ENCODE measurements around the gene TSPOAP1.

TSPOAP1 gene

DNA sequence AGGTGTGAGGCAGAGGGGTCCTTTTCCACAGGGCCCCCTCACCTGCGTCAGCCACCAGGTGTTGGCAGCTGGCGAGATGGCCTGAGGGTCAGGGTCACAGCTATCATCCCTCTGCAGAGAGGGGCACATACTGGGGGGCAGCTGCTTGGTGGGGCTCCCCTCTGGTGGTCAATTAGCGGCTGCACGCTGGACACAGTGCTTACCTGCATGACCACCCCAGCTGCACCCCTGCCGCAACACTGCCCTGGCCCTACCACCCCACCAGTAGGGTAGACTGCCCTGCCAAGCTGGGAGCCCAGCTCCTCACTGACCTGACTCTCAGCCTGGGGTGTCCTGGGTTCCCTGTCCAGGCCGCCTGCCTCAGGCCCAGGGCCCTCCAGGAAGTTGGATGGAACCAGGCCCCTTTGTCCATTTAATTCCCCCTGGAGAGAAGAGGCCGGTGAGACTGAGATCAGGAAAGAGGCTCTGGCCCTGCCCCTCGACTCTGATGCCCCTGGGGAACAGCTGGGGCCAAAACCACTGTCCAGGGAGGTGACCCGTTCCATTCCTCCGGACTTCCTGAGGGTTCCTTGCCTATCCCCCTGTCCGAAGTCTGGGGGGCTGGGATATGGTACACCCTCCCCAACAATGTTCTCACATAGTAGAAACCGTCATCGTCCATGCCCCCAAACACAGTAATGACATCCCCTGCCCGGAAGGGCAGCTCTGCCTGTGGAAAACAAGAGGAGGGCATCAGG, 23.7 kb downstream of the TSPOAP1 start:
- no peak for DNase-seq (ENCODE audit: low read depth in 1 of 2, low spot score in 1 of 2)
- TF ChIP-seq JUND (IDR thresholded peaks at IDR 0.05; ENCODE audit: low read depth), result no peak
- in situ Hi-C loops (cut with HindIII; ENCODE audit: low pct_unique_long_range_greater_than_20kb, low sequenced_read_pairs), result no loop called here

DNA sequence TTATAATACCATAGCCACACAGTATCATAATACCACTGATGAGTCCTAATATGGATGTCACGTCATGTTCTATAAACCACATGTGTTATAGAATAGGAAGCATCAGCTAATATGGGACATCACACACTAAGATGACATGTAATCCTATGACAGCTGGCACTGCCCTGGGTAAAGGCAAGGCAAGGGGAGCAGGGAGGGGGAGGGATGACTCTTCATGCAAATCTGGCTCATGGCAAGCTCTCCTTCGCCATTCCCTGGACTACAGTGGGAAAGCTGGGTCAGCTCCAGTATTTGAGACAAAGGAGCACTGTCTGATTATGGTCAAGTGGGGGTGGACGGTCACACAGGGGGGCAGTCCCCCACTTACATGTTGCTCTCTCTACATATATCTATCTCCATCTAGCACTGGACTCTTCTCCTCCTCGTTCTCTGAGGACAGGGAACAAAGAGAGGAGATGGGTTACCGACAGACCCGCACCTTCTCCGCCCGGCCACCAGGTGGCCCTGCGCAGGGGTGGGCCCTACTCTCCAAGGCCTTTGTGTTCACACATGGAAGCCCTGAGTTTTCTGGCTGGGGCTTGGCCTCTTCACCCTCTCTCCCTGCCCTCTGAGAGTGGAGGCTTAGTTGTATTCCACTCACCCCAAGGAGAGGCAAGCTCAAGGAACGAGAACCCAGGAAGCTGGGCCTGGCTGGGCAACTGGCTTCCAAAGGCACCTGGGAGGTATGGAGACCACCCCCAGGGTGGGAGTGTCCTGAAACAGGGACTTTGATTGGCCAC, 24.4 kb downstream of the TSPOAP1 start:
- peak; percentile 65 to 79 for DNase-seq (ENCODE audit: low read depth in 1 of 2, low spot score in 1 of 2)
- no peak for TF ChIP-seq JUND (IDR thresholded peaks at IDR 0.05; ENCODE audit: low read depth)
- in situ Hi-C loops (cut with HindIII; ENCODE audit: low pct_unique_long_range_greater_than_20kb, low sequenced_read_pairs), result no loop called here

DNA sequence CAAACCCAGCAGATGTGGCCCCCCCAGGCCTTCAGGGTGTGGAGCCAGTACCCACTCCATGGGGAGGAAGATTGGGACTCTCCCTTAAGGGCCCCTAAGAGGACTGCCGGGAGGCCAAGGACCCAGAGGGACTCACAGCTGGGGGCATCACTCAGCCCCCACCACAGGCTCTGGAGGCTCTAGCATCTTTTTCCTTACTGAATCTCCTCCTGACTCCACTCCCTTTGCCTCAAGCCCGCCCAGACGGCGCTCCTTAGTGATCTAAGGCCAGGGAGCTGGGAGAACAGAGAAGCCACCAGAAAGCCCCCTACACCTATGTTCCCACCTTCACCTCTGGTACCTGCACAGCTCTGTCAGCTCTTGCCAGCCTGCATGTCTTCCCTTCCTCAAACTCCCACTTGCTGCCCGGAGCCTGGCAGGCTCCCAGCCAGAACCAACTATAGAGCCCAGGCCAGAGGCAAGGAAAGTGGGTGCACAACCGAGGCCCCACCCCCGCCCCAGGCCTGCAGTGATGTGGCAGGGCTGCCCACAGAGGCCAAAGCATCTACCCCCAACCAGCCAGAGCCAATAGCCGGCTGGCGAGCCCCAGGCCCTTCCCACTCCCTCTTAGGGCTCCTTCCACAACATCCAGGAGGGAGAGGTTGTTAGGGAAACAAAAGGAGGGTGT, 25.5 kb downstream of the TSPOAP1 start:
- no peak for TF ChIP-seq JUND (IDR thresholded peaks at IDR 0.05; ENCODE audit: low read depth)
- in situ Hi-C loops (cut with HindIII; ENCODE audit: low pct_unique_long_range_greater_than_20kb, low sequenced_read_pairs), result no loop called here
- DNase-seq (ENCODE audit: low read depth in 1 of 2, low spot score in 1 of 2), result no peak

DNA sequence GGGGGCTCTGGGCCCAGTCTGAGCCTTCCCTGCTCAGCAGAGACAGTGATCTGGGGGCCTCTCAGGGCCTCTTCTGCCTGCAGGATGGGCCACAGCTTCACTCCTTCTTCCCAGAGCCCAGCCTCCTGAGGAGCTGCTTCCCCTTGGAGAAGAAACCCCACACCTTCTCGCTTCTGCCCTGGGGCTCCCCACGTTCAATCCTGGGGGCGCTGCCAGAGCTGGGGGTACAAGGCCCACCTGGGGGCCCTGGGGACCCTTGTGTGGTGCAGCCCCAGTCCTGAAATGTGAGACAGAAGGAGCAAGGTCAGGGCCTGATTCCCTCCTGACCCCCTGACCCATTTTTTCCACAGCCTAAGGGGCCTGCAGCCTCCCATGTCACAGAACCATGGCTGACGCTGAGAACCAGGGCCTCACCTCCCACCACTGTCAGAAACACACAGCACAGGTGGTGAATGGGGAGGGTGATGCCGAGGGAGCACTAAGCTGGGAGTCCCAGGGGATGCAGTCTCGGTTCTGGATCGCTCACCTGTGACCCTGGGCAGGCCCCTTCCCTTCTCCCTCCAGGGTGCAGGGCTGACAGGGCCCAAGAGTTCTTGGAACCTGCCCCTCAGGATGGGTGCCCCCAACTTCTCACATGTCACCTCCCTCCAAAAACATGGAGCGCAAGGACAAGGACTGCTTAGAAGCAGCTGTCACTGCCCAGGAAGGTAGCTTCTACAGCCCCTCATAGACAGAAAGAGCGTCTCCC, 26.2 kb downstream of the TSPOAP1 start:
- no peak for TF ChIP-seq JUND (IDR thresholded peaks at IDR 0.05; ENCODE audit: low read depth)
- no peak for DNase-seq (ENCODE audit: low read depth in 1 of 2, low spot score in 1 of 2)
- in situ Hi-C loops (cut with HindIII; ENCODE audit: low pct_unique_long_range_greater_than_20kb, low sequenced_read_pairs), result no loop called here

DNA sequence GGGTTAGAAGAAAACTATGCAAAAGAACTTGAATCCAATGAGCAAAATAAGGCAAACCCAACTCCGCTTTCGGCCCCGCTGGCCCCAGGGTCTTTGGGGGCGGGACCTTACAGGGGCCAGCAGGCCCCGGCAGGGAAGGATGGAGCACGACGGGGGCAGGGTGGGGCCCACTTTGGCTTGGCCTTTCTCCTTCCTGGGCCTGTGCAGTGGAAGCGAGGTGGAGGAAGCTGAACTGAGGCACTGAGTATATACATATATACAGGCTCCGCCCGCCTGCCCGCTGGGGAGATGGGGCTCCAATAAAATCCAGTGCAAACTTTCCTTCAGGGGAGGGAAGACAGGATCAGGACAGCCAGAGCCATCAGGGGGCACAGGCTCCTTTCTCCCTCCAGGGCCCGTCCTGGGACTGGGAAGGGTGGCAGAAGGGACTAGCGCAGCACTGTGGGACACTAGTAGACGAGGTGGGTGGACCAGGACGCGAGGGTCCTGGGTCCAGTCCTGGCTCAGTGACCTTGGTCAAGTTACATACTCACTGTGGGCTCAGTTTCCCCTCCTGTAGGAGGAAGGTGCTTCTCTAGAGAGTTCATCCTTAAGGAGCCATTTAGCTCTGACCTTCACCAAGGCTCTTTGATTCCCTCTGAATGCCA, 27.0 kb downstream of the TSPOAP1 start:
- in situ Hi-C loops (cut with HindIII; ENCODE audit: low pct_unique_long_range_greater_than_20kb, low sequenced_read_pairs), result no loop called here
- TF ChIP-seq JUND (IDR thresholded peaks at IDR 0.05; ENCODE audit: low read depth), result no peak
- DNase-seq (ENCODE audit: low read depth in 1 of 2, low spot score in 1 of 2), result no peak

DNA sequence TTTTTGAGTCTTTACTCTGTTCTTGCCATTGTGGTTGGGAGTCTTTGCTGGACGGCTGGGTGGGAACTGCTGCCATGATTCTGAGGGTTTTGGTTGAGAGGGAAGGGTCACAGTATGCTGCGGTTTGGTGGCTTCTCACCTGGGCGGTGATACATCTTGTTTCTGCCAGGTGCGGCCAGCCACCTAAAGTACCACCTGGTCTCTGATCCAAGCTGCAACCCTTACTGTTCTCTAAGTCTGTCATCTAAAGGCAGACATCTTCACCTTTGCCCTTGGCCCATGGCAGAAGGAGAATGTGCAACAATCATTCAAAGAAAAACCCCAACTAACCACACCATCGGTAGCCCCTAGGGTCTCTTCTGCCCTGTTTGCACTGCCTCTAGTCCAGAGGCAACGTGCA, 28.3 kb downstream of the TSPOAP1 start:
- no peak for DNase-seq (ENCODE audit: low read depth in 1 of 2, low spot score in 1 of 2)
- in situ Hi-C loops (cut with HindIII; ENCODE audit: low pct_unique_long_range_greater_than_20kb, low sequenced_read_pairs), result no loop called here
- no peak for TF ChIP-seq JUND (IDR thresholded peaks at IDR 0.05; ENCODE audit: low read depth)

DNA sequence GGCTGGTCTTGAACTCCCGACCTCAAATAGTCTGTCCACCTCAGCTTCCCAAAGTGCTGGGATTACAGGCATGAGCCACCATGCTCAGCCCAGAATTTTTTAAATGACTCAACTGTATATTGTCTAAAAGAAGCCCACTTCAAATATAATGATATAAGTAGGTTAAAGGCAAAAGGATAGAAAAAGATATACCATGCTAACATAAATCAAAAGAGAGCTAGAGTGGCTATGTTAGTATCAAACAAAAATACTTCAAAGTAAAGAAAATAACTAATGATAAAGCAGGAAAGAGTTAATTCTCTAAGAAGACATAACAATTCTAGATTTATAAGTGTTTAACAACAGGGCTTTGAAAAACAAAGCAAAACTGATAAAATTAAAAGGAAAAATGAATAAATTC, 34.6 kb downstream of the TSPOAP1 start:
- no peak for DNase-seq (ENCODE audit: low read depth in 1 of 2, low spot score in 1 of 2)
- TF ChIP-seq JUND (IDR thresholded peaks at IDR 0.05; ENCODE audit: low read depth), result no peak
- in situ Hi-C loops (cut with HindIII; ENCODE audit: low pct_unique_long_range_greater_than_20kb, low sequenced_read_pairs), result no loop called here

DNA sequence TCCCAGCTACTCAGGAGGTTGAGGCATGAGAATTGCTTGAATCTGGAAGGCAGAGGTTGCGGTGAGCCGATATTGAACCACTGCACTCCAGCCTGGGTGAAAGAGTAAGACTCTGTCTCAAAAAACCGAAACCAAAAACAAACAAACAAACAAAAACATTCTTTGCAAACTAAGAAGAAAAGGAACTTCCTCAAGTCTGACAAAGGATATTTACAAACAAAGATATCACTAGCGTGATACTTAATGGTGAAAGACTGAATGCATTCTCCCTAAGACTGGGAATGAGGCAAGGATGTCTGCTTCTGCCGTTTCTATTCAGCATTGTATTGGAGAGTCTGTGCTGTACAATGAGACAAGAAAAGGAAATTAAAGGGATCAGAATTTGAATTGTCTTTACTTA, 37.3 kb downstream of the TSPOAP1 start:
- TF ChIP-seq JUND (IDR thresholded peaks at IDR 0.05; ENCODE audit: low read depth), result no peak
- no peak for DNase-seq (ENCODE audit: low read depth in 1 of 2, low spot score in 1 of 2)
- in situ Hi-C loops (cut with HindIII; ENCODE audit: low pct_unique_long_range_greater_than_20kb, low sequenced_read_pairs), result no loop called here

DNA sequence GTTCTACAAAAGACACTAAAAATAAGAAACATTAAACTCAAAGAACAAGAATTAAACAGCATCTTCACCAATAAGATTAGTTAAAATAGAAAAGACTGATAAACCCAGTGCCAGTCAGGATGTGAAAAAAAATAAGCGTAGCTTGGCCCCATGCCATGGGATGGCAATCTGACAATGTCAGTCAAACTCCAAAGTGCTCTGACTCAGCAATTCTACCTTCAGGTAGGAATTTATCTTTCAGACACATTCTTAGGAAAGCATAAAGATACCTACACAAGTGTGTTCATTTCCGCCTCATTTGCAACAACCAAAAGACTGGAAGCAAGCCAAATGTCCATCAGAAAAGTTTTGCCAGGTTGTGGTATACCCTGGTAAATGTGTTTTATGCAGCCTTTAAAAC, 38.7 kb downstream of the TSPOAP1 start:
- in situ Hi-C loops (cut with HindIII; ENCODE audit: low pct_unique_long_range_greater_than_20kb, low sequenced_read_pairs), result no loop called here
- DNase-seq (ENCODE audit: low read depth in 1 of 2, low spot score in 1 of 2), result peak in 1 of 2 experiments; percentile 21

DNA sequence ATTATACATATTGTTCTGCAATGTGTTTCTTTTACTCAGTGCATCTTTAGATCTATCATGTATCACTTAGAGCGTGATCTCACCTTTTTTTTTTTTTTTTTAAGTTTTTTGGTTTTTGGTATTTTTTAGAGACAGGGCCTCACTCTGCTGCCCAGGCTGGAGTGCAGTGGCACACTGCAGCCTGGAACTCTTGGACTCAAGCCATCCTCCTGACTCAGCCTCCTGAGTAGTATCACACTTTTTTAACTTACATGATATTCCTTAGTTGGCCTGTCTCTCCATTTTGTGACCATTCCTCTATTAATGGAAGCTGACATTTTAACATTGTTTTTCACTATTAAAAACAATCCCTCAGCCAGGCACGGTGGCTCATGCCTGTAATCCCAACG, 43.2 kb downstream of the TSPOAP1 start:
- TF ChIP-seq JUND (IDR thresholded peaks at IDR 0.05; ENCODE audit: low read depth), result no peak
- DNase-seq (ENCODE audit: low read depth in 1 of 2, low spot score in 1 of 2), result no peak
- in situ Hi-C loops (cut with HindIII; ENCODE audit: low pct_unique_long_range_greater_than_20kb, low sequenced_read_pairs), result no loop called here

More for the DNA sequence above, 38.7 kb downstream of the TSPOAP1 start:
- TF ChIP-seq JUND (IDR thresholded peaks at IDR 0.05; ENCODE audit: low read depth), result no peak

DNA sequence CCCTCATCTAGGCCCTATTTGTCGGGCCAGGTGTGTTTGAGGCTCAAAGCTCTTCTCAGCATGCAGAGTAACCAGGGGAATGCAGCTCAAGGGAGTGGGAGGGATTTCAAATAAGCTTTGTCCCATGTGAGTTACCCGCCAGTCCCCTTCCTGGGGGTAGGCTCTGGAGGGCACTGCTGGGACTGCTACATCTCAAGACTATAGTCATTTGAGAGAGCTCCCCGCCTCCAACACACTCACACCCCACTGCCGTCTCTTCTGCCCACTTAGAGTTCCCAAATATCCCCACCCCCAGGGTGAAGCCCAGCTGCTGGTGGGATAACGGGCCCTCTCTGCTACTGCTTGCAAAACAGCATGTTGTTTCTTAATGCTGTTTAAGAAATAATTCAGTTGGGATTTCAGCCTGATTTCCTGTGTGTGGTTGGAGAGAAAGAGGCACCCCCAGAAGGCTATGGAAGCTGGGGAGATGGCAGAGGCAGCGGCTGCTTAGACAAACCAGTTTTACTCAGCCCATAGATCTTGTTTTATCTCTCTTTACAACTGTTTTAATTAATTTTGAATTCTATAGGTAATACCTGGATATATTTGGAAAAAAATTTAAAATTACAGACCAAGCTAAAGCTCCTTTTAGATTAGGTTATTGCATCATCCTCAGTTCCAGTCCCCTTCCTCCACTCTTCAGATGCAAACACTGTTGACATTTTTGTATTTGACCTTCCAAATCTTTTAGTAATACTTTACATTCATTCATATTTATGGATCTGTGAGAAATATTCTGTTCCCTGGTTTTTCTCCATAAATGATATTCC, 43.8 kb downstream of the TSPOAP1 start:
- no peak for TF ChIP-seq JUND (IDR thresholded peaks at IDR 0.05; ENCODE audit: low read depth)
- no peak for DNase-seq (ENCODE audit: low read depth in 1 of 2, low spot score in 1 of 2)
- in situ Hi-C loops (cut with HindIII; ENCODE audit: low pct_unique_long_range_greater_than_20kb, low sequenced_read_pairs), result no loop called here
